Type B pancreatic cell (in vitro differentiated cells): ENCODE results near the gene MSL2. TPM values are rescaled to one million over a fixed set of nuclear protein-coding genes. Genes with fewer than 3 reads are reported as not detected.
"Not testable (repeated sequence)": the region's sequence is repeated elsewhere in the genome, so short reads cannot be mapped to it uniquely, and the experiment has no call there.

ENCODE experiments used
- DNase-seq: peaks from one replicate; pipeline ENCODE4 v3.0.0; 2021; ENCODE audit warnings: mixed read lengths; ENCODE audit not compliant: unreplicated experiment; ENCODE audit errors: extremely low spot score
- H3K27ac Mint-ChIP-seq: 2 replicates; pipeline ENCODE4 v1.8.0; 2021; ENCODE audit warnings: mild to moderate bottlenecking, mixed read lengths
- H3K27me3 Mint-ChIP-seq: 2 replicates; pipeline ENCODE4 v1.8.0; 2021; ENCODE audit warnings: mixed read lengths
- H3K36me3 Mint-ChIP-seq: 2 replicates; pipeline ENCODE4 v1.8.0; 2021; ENCODE audit warnings: mixed read lengths
- H3K4me1 Mint-ChIP-seq: one replicate; pipeline ENCODE4 v1.8.0; 2021; ENCODE audit warnings: mixed read lengths; ENCODE audit not compliant: unreplicated experiment
- H3K4me3 Mint-ChIP-seq: 2 replicates; pipeline ENCODE4 v1.8.0; 2021; ENCODE audit warnings: mild to moderate bottlenecking, mixed read lengths
- H3K9me3 Mint-ChIP-seq: 2 replicates; pipeline ENCODE4 v1.8.0; 2021; ENCODE audit warnings: mixed read lengths
- total RNA-seq: library from RNA; stranded (reverse); gene quantifications from 2 replicates; pipeline ENCODE4 v1.2.1, GENCODE V29; 2021; ENCODE audit warnings: low replicate concordance
- TF ChIP-seq, protein P1 (sequence below): fragments of 200-600 bp; sonication (generic); conservative IDR thresholded peaks from 2 replicates; pipeline ENCODE4 v1.5.0; 2021; ENCODE audit warnings: antibody characterized with exemption, mild to moderate bottlenecking

MSL2 gene
- total RNA-seq, 1 donor from 2014 or later, result 38.4 TPM

DNA sequence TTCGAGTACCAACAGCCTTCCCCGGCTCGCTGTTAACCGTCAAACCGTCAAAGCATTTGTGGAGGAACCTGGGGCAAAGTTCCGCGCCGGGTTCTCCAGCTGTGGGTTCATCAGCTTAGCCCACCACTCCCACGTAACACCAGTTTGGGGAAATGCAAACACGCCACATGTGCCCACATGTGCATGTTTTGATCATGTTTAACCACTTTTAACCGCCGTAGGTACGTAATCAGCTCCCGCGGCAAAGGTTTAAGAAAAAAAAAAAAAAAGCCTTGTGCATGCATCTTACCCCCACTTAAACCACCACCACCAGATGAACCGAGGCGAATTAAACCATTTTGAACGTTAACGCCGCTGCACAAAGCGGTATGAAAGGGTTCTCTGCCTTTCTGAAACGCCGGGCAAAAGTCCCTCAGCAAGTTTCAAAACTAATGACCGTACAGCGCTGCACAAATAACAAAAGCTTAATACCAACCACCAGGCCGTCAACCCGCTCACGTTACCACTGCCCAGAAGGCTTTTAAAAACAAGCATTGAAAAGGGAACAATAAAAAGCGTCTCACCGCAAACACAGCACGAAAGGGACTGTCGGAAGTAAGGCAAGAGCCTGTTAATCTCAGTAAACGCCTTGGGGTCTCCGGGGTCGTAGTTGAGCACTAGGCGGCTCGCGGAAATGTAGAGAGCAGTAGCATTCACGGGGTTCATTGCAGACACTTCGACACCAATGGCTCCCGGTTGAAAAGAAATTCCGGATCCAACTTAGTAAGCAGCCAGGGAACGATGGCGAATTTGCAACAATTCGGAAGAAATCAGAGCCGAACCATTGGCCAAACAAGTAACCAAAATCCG, 1.5 kb downstream of the MSL2 start:
- TF ChIP-seq, protein P1, sequence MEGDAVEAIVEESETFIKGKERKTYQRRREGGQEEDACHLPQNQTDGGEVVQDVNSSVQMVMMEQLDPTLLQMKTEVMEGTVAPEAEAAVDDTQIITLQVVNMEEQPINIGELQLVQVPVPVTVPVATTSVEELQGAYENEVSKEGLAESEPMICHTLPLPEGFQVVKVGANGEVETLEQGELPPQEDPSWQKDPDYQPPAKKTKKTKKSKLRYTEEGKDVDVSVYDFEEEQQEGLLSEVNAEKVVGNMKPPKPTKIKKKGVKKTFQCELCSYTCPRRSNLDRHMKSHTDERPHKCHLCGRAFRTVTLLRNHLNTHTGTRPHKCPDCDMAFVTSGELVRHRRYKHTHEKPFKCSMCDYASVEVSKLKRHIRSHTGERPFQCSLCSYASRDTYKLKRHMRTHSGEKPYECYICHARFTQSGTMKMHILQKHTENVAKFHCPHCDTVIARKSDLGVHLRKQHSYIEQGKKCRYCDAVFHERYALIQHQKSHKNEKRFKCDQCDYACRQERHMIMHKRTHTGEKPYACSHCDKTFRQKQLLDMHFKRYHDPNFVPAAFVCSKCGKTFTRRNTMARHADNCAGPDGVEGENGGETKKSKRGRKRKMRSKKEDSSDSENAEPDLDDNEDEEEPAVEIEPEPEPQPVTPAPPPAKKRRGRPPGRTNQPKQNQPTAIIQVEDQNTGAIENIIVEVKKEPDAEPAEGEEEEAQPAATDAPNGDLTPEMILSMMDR, result peak; percentile 29
- peak overlapping the region; percentile 92 for H3K27ac Mint-ChIP-seq
- no peak for DNase-seq
- H3K9me3 Mint-ChIP-seq, result peaks cover 5% of the 10 kb centered on the region
- peak overlapping the region; percentile 95 for H3K4me3 Mint-ChIP-seq
- peaks cover 11% of the 10 kb centered on the region for H3K36me3 Mint-ChIP-seq
- H3K27me3 Mint-ChIP-seq, result peaks cover 5% of the 10 kb centered on the region
- peaks cover 30% of the 10 kb centered on the region for H3K4me1 Mint-ChIP-seq

DNA sequence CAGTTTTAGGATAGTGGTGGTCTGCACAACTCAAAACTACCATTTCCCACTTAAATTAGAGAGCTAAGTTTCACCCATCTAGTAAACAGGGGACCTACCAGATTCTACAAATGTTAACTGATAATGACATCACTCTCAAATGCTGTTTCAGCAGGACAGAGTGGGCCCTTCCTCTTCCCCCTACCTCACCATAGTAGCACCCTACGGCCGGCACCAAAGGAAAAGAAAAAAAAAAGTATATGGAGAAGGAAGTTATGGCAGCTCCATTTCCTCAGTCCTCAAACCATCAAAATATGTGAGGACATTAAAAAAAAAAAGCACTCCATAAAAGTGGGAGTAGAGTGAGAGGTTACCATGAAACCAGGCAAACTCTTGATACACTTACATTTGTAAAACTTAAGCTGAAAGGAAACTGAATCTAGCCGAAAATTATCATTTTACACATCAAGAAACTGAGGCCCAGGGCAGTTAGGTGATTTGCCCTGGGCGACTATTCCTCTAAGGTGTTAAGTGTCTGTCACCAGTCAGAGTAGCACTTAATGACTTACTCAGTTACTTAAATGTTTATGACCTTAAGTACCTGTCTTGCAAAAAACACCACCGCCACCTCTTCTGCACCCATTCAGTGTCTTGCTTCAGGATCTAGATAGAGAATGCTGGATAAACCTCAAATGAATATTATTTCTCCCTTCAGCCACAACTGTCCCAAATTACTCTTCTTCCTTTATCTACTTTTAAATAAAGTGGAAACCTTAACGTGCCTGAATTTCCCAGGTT, 2.7 kb downstream of the MSL2 start:
- H3K27me3 Mint-ChIP-seq, result peaks cover 5% of the 10 kb centered on the region
- DNase-seq, result no peak
- H3K36me3 Mint-ChIP-seq, result peaks cover 11% of the 10 kb centered on the region
- peaks cover 38% of the 10 kb centered on the region for H3K4me1 Mint-ChIP-seq
- peaks cover 5% of the 10 kb centered on the region for H3K9me3 Mint-ChIP-seq
- TF ChIP-seq, protein P1, result no peak
- H3K4me3 Mint-ChIP-seq, result peak overlapping the region; percentile 95
- H3K27ac Mint-ChIP-seq, result peak overlapping the region; percentile 92

DNA sequence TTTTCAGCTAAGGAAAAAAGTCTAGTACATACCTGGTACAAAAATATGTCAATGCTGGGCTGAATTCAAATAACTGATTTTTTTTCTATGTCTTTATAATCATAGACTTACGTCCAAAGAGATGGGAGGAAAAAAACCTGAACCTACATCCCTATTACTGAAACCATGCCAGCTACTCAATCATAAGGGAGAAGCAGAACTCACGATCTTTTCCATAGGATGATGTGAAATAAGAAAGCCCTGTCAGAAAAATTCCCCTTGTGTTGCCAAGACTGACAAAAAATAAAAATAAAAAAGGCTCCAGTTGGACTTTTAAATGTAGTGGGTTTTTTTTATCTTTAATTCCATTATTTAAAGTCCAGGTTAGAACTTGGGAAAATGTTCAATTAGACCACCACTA, 3.3 kb downstream of the MSL2 start:
- peaks cover 5% of the 10 kb centered on the region for H3K27me3 Mint-ChIP-seq
- peaks cover 5% of the 10 kb centered on the region for H3K9me3 Mint-ChIP-seq
- peak overlapping the region; percentile 95 for H3K4me3 Mint-ChIP-seq
- no peak for DNase-seq
- H3K27ac Mint-ChIP-seq, result peak overlapping the region; percentile 92
- H3K4me1 Mint-ChIP-seq, result peaks cover 35% of the 10 kb centered on the region
- TF ChIP-seq, protein P1, result no peak
- H3K36me3 Mint-ChIP-seq, result peaks cover 11% of the 10 kb centered on the region

DNA sequence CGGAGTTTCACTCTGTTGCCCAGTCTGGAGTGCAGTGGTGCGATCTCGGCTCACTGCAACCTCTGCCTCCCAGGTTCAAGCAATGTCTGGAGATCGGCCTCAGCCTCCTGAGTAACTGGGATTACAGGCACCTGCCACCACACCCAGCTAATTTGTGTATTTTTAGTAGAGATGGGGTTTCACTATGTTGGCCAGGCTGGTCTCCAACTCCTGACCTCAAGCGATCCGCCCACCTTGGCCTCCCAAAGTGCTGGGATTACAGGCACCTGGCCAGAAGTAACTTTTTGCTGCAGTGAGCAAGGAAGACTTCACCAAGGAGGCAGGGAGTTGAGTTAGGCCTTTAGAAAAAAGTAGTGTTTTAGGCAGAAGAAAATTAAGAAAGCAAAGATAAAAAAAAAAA, 3.9 kb downstream of the MSL2 start:
- peaks cover 11% of the 10 kb centered on the region for H3K36me3 Mint-ChIP-seq
- H3K27ac Mint-ChIP-seq, result peak overlapping the region; percentile 92
- H3K4me3 Mint-ChIP-seq, result peak overlapping the region; percentile 95
- H3K9me3 Mint-ChIP-seq, H3K27me3 Mint-ChIP-seq, DNase-seq: not testable (repeated sequence)
- peaks cover 31% of the 10 kb centered on the region for H3K4me1 Mint-ChIP-seq

DNA sequence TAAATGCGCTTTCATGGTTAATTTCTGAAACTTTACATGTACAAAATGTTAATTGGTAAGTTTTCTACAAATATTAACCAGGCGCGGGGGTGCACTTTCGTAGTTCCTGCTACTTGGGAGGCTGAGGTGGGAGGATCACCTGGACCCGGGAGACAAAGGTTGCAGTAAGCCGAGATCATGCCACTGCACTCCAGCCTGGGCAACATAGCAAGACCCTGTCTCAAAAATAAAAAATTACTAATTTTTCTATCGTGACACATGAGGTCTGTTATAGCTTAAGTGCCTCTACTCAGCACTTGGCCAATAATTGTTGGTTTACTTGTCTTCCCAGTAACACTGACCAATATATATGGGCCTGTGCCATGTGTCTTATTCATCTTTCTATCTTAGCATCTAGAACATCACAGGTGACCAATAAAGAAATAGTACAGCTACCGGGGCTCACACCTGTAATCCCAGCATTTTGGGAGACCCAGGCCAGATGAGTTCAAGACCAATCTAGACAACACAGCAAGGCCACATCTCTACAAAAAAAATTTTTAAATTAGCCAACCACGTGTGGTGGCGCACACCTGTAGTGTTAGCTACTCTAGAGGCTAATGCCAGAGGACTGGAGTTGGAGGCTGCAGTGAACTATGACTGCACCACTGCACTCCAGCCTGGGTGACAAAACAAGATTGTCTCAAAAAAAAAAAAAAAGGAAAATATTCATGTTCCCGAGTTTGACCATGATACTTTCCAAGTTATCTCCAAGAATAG, 6.1 kb downstream of the MSL2 start:
- Mint-ChIP-seq H3K4me1 (peaks cover 41% of the 10 kb centered on the region), H3K4me3 (peak overlapping the region; percentile 54), H3K9me3 (peaks cover 5% of the 10 kb centered on the region), H3K27ac (peak overlapping the region; percentile 46), H3K27me3 (no peaks in the 10 kb centered on the region), H3K36me3 (peaks cover 15% of the 10 kb centered on the region)
- TF ChIP-seq, protein P1, result no peak
- no peak for DNase-seq
